Measurements from ENCODE around the gene CDYL.

Gene CDYL

DNA sequence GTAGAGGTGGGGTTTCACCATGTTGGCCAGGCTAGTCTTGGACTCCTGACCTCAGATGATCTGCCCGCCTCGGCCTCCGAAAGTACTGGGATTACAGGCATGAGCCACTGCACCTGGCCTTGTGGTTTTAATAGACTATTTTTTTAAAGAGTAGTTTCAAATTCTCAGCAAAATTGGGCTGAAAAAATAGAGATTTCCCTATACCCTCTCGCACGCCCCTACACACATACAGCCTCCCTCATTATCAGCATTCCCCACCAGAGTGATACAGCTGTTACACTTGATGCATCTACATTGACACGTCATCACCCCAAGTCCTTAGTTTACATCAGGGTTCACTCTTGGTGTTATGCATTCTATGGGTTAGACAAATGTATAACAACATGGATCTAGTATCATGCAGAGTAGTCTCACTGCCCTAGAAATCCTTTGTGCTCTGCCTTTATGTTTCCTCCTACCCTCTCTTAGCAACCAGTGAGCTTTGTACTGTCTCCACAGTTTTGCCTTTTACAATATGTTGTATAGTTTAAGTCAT, 103.6 kb downstream of the CDYL start:
- Histone ChIP-seq H3K27ac (ENCODE audit: low read depth, low read length) (no peak overlapping the region), H3K79me2 (ENCODE audit: control insufficient read depth, low read length) (peaks cover 94% of the 10 kb centered on the region), H3K9me2 (replicated peaks; ENCODE audit: control insufficient read depth, low read length) (no peaks in the 10 kb centered on the region), H3K4me1 (ENCODE audit: control insufficient read depth, low read length) (peaks cover 7% of the 10 kb centered on the region), H3K4me3 (ENCODE audit: low read length) (no peak overlapping the region), H3K27me3 (ENCODE audit: control insufficient read depth, low read length) (no peaks in the 10 kb centered on the region), H4K20me1 (ENCODE audit: control insufficient read depth, insufficient read depth, low read depth, low read length) (peaks cover 5% of the 10 kb centered on the region; the same call in 1 of the 2 replicates), H3K36me3 (ENCODE audit: control insufficient read depth, low read length) (no peaks in the 10 kb centered on the region), H3K4me2 (ENCODE audit: low read length) (no peak overlapping the region), H3F3A (ENCODE audit: control insufficient read depth, insufficient read depth) (no peaks in the 10 kb centered on the region), H3K9me3 (ENCODE audit: control insufficient read depth, insufficient read depth, low read length) (peaks cover 4% of the 10 kb centered on the region; the same call in 1 of the 2 replicates)
- no peak for TF ChIP-seq EZH2phosphoT487 (IDR thresholded peaks at IDR 0.05; ENCODE audit: borderline replicate concordance, low read length)
- TF ChIP-seq, protein P1, sequence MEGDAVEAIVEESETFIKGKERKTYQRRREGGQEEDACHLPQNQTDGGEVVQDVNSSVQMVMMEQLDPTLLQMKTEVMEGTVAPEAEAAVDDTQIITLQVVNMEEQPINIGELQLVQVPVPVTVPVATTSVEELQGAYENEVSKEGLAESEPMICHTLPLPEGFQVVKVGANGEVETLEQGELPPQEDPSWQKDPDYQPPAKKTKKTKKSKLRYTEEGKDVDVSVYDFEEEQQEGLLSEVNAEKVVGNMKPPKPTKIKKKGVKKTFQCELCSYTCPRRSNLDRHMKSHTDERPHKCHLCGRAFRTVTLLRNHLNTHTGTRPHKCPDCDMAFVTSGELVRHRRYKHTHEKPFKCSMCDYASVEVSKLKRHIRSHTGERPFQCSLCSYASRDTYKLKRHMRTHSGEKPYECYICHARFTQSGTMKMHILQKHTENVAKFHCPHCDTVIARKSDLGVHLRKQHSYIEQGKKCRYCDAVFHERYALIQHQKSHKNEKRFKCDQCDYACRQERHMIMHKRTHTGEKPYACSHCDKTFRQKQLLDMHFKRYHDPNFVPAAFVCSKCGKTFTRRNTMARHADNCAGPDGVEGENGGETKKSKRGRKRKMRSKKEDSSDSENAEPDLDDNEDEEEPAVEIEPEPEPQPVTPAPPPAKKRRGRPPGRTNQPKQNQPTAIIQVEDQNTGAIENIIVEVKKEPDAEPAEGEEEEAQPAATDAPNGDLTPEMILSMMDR (IDR thresholded peaks at IDR 0.05; ENCODE audit: low read depth, low read length, poor library complexity, severe bottlenecking), result no peak

DNA sequence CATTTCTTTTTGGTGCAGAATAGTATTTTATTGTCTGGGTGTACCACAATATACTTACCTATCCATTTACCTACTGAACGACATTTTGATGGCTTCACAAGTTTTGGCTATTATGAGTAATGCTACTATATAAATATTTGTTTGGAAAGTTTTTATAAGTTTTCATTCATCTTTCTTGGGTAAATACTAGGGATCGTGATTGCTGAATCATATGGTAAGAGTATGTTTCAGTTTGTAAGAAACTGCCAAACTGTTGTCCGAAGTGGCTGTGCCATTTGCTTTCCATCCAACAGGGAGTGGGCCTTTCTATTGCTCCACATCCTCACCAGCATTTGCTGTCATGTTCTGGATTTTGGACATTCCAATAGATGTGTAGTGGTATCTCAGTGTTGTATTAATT, 104.2 kb downstream of the CDYL start:
- Histone ChIP-seq H3K27ac (ENCODE audit: low read depth, low read length) (no peak overlapping the region), H3F3A (ENCODE audit: control insufficient read depth, insufficient read depth) (no peaks in the 10 kb centered on the region), H3K79me2 (ENCODE audit: control insufficient read depth, low read length) (peaks cover 93% of the 10 kb centered on the region), H3K27me3 (ENCODE audit: control insufficient read depth, low read length) (no peaks in the 10 kb centered on the region), H3K9me3 (ENCODE audit: control insufficient read depth, insufficient read depth, low read length) (peaks cover 4% of the 10 kb centered on the region; the same call in 1 of the 2 replicates), H3K9me2 (replicated peaks; ENCODE audit: control insufficient read depth, low read length) (no peaks in the 10 kb centered on the region), H3K4me2 (ENCODE audit: low read length) (no peak overlapping the region), H4K20me1 (ENCODE audit: control insufficient read depth, insufficient read depth, low read depth, low read length) (peaks cover 8% of the 10 kb centered on the region; the same call in 1 of the 2 replicates), H3K4me1 (ENCODE audit: control insufficient read depth, low read length) (peaks cover 11% of the 10 kb centered on the region), H3K4me3 (ENCODE audit: low read length) (no peak overlapping the region), H3K36me3 (ENCODE audit: control insufficient read depth, low read length) (no peaks in the 10 kb centered on the region)
- no peak for TF ChIP-seq EZH2phosphoT487 (IDR thresholded peaks at IDR 0.05; ENCODE audit: borderline replicate concordance, low read length)
- TF ChIP-seq, protein P1 (IDR thresholded peaks at IDR 0.05; ENCODE audit: low read depth, low read length, poor library complexity, severe bottlenecking), result no peak

DNA sequence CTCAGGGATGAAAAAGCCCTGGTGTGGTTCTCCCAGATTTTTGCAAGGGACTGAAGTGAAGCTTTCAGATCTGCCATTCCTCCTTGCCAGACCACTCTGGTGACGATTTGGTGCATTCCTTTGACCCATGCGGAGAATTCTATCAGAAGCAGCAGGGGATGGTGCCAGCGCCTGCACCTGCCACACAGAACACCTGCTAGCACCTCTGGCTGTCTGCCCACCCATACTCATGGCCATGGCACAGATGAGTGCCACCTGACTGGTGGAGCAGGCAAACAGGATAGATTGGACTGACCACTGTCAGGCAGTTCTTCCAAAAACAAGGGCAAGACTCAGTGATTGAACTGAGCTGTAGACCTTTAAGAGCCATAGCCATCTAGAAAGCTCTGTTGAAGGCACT, 107.1 kb downstream of the CDYL start:
- TF ChIP-seq, protein P1 (IDR thresholded peaks at IDR 0.05; ENCODE audit: low read depth, low read length, poor library complexity, severe bottlenecking), result no peak
- no peaks in the 10 kb centered on the region for H3F3A ChIP-seq (ENCODE audit: control insufficient read depth, insufficient read depth)
- H3K36me3 ChIP-seq (ENCODE audit: control insufficient read depth, low read length), result no peaks in the 10 kb centered on the region
- H3K27me3 ChIP-seq (ENCODE audit: control insufficient read depth, low read length), result no peaks in the 10 kb centered on the region
- peaks cover 94% of the 10 kb centered on the region for H3K79me2 ChIP-seq (ENCODE audit: control insufficient read depth, low read length)
- H3K4me3 ChIP-seq (ENCODE audit: low read length), result no peak overlapping the region
- no peak overlapping the region for H3K4me2 ChIP-seq (ENCODE audit: low read length)
- H3K27ac ChIP-seq (ENCODE audit: low read depth, low read length), result no peak overlapping the region
- peaks cover 24% of the 10 kb centered on the region for H3K4me1 ChIP-seq (ENCODE audit: control insufficient read depth, low read length)
- H4K20me1 ChIP-seq (ENCODE audit: control insufficient read depth, insufficient read depth, low read depth, low read length), result peaks cover 18% of the 10 kb centered on the region; the same call in 1 of the 2 replicates
- no peaks in the 10 kb centered on the region for H3K9me2 ChIP-seq (replicated peaks; ENCODE audit: control insufficient read depth, low read length)
- peaks cover 4% of the 10 kb centered on the region; the same call in 1 of the 2 replicates for H3K9me3 ChIP-seq (ENCODE audit: control insufficient read depth, insufficient read depth, low read length)

Data from DOHH2 (cell line).